GM12878 (cell line): Measurements from ENCODE around the gene HMBS. TPM values are rescaled to one million over a fixed set of nuclear protein-coding genes. Genes with fewer than 3 reads are reported as not detected.

Experiments used
- BRCA1 ChIP-seq: IDR thresholded peaks from 2 replicates; pipeline ENCODE4 v1.6.1; 2011; ENCODE audit warnings: low read depth, low read length, improper control_type of control experiment
- EP300 ChIP-seq, 2 experiments: fragments of 150-350 bp in 1 of 2; IDR thresholded peaks; 2 replicates each; pipeline ENCODE4 v1.6.1; 2011 to 2012; ENCODE audit warnings: low read depth in 2 of 2, low read length in 2 of 2, borderline replicate concordance in 1 of 2, improper control_type of control experiment in 1 of 2, inconsistent platforms in 1 of 2; ENCODE audit not compliant: control insufficient read depth in 1 of 2
- MYC ChIP-seq: IDR thresholded peaks from 2 replicates; pipeline ENCODE4 v1.6.1; 2011; ENCODE audit warnings: mild to moderate bottlenecking, low read length, moderate library complexity, inconsistent platforms; ENCODE audit not compliant: insufficient read depth, insufficient replicate concordance, insufficient read length, severe bottlenecking
- RBBP5 ChIP-seq: fragments of 200-600 bp; sonication (generic); conservative IDR thresholded peaks from 2 replicates; pipeline ENCODE4 v1.6.1; 2016
- SREBF2 ChIP-seq: IDR thresholded peaks from 2 replicates; pipeline ENCODE4 v1.6.1; 2012; ENCODE audit warnings: mild to moderate bottlenecking, low read length
- polyA plus RNA-seq, 11 experiments: library from polyadenylated mRNA; depleted of rRNA in 4 of 11; unstranded in 6 of 11; stranded (reverse) in 5 of 11; fragments of >200 nt; fragmentation: Nextera tagmentation in 4 of 11; fragmentation: Illumina TruSeq in 1 of 11; extraction: Ambion mirVana in 4 of 11; extraction: Trizol in 1 of 11; gene quantifications; 1 replicate in 1 of 11; 2 replicates in 10 of 11; pipeline versions ENCODE4 v1.2.1 to v1.2.3, GENCODE V29; 2011 to 2016; ENCODE audit warnings: inconsistent platforms in 2 of 11, missing spikeins in 2 of 11, low read depth in 1 of 11
- total RNA-seq, 4 experiments: library from RNA; depleted of rRNA in 3 of 4; stranded (reverse); fragments of >200 nt in 3 of 4; fragmentation: Illumina TruSeq in 1 of 4; extraction: Trizol in 1 of 4; gene quantifications; 2 replicates each; pipeline versions ENCODE4 v1.2.1 to v1.2.3, GENCODE V29; 2013 to 2021
- TF ChIP-seq, protein P1 (sequence below): fragments of 450-650 bp; IDR thresholded peaks from 2 replicates; pipeline ENCODE4 v1.6.1; 2017; ENCODE audit warnings: mild to moderate bottlenecking, moderate library complexity

The HMBS gene
- total and polyA plus RNA-seq, 10 of the 15 experiments (the other 5 are each of a cell fraction or from before 2014, with no cell fraction given) = 17.7 to 96.7 (median 49.7) TPM

GRCh38 chr11:119095066-119095880 lies 10.6 kb downstream of the HMBS start (continued):
- TF ChIP-seq, protein P1, sequence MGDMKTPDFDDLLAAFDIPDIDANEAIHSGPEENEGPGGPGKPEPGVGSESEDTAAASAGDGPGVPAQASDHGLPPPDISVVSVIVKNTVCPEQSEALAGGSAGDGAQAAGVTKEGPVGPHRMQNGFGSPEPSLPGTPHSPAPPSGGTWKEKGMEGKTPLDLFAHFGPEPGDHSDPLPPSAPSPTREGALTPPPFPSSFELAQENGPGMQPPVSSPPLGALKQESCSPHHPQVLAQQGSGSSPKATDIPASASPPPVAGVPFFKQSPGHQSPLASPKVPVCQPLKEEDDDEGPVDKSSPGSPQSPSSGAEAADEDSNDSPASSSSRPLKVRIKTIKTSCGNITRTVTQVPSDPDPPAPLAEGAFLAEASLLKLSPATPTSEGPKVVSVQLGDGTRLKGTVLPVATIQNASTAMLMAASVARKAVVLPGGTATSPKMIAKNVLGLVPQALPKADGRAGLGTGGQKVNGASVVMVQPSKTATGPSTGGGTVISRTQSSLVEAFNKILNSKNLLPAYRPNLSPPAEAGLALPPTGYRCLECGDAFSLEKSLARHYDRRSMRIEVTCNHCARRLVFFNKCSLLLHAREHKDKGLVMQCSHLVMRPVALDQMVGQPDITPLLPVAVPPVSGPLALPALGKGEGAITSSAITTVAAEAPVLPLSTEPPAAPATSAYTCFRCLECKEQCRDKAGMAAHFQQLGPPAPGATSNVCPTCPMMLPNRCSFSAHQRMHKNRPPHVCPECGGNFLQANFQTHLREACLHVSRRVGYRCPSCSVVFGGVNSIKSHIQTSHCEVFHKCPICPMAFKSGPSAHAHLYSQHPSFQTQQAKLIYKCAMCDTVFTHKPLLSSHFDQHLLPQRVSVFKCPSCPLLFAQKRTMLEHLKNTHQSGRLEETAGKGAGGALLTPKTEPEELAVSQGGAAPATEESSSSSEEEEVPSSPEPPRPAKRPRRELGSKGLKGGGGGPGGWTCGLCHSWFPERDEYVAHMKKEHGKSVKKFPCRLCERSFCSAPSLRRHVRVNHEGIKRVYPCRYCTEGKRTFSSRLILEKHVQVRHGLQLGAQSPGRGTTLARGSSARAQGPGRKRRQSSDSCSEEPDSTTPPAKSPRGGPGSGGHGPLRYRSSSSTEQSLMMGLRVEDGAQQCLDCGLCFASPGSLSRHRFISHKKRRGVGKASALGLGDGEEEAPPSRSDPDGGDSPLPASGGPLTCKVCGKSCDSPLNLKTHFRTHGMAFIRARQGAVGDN = peak; percentile 87
- TF ChIP-seq BRCA1 (no peak), RBBP5 (no peak), MYC (peak; percentile 82), EP300 (IDR thresholded peaks at IDR 0.05; ENCODE audit: borderline replicate concordance in 1 of 2, control insufficient read depth in 1 of 2, low read depth in 2 of 2, low read length in 2 of 2) (0 out of 4 replicates have a peak, but pooled peaks of 1 of the 2 experiments have one; percentile 8), SREBF2 (no peak)
